Stomach (tissue), 9 donors: ENCODE data around the gene CTAGE1. TPM values are rescaled to one million over a fixed set of nuclear protein-coding genes. Genes with fewer than 3 reads are reported as not detected.

Source experiments
- DNase-seq, 2 donors: peaks; one replicate each; pipeline versions ENCODE4 v3.0.0 to v3.0.0-alpha.2; 2013 to 2019
- H3K27ac ChIP-seq, 5 donors: fragments of 200-600 bp in 4 of 5; sonication (generic) in 4 of 5; one replicate each; pipeline ENCODE4 v1.5.1; 2013 to 2019; ENCODE audit warnings: mild to moderate bottlenecking in 1 of 5, moderate library complexity in 1 of 5
- H3K27me3 ChIP-seq, 3 donors: fragments of 200-600 bp; sonication (generic); one replicate each; pipeline ENCODE4 v1.5.1; 2017 to 2019; ENCODE audit warnings: mixed run types in 1 of 3
- H3K36me3 ChIP-seq, 4 donors: fragments of 200-600 bp; sonication (generic); 1 replicate in 3 of 4; 2 replicates in 1 of 4; pipeline ENCODE4 v1.5.1; 2016 to 2019
- H3K4me1 ChIP-seq, 4 donors: fragments of 200-600 bp; sonication (generic); one replicate each; pipeline ENCODE4 v1.5.1; 2016 to 2019
- H3K4me3 ChIP-seq, 4 donors: fragments of 200-600 bp; sonication (generic) in 3 of 4; one replicate each; pipeline ENCODE4 v1.5.1; 2016 to 2019; ENCODE audit warnings: mild to moderate bottlenecking in 1 of 4
- H3K9me3 ChIP-seq, 4 donors: fragments of 200-600 bp; sonication (generic); one replicate each; pipeline ENCODE4 v1.5.1; 2016 to 2019
- CTCF ChIP-seq, 7 experiments: fragments of 450-650 bp in 4 of 7; fragments of 200-600 bp in 3 of 7; sonication (generic) in 3 of 7; IDR thresholded peaks; one replicate each; pipeline ENCODE4 v1.5.1; 2016 to 2019; ENCODE audit warnings: antibody characterized with exemption in 7 of 7, control low read depth in 2 of 7, mild to moderate bottlenecking in 1 of 7
- EP300 ChIP-seq: sonication (generic); formaldehyde crosslinking; IDR thresholded peaks from one replicate; pipeline ENCODE4 v1.6.1; 2017; ENCODE audit warnings: antibody characterized with exemption
- POLR2A ChIP-seq, 4 donors: fragments of 450-650 bp; IDR thresholded peaks; one replicate each; pipeline ENCODE4 v1.6.1; 2016; ENCODE audit warnings: antibody characterized with exemption in 4 of 4, control low read depth in 2 of 4, mild to moderate bottlenecking in 1 of 4, moderate library complexity in 1 of 4
- POLR2AphosphoS5 ChIP-seq, 3 donors: sonication (generic); formaldehyde crosslinking; IDR thresholded peaks; one replicate each; pipeline ENCODE4 v1.6.1; 2016; ENCODE audit warnings: antibody characterized with exemption in 3 of 3
- WGBS, 5 donors: extraction: QIAGEN DNeasy Blood & Tissue Kit in 3 of 5; methylation state at CpG; one replicate each; pipeline versions ENCODE4 v1.1.5 to v1.1.7; 2013 to 2018; 5-methylcytosine and 5-hydroxymethylcytosine counted together
- intact Hi-C: fragments of 100-400 bp; cut with DNase I; formaldehyde crosslinking; loops from one replicate; pipeline ENCODE4 v1.15.1; 2023; ENCODE audit warnings: low total_unique reads
- polyA plus RNA-seq, 3 donors: library from polyadenylated mRNA; stranded (reverse); fragments of 200-250 nt; gene quantifications; one replicate each; pipeline ENCODE4 v1.2.3, GENCODE V29; 2013
- total RNA-seq, 5 donors: library from RNA; depleted of rRNA; stranded (reverse); fragments of >200 nt; gene quantifications; one replicate each; pipeline versions ENCODE4 v1.1.0 to v1.2.3, GENCODE V29; 2014 to 2016
- donor health status: healthy with polysubstance abuse.
- donor health status: Bipolar disorder and iron deficiency.
- donor health status: healthy.

CTAGE1 gene
- total and polyA plus RNA-seq, 8 donors: not detected

GRCh38 chr18:22412176-22412911 lies 5.4 kb downstream of the CTAGE1 start:
- Histone ChIP-seq H3K4me3 (no peak overlapping the region), H3K9me3 (no peaks in the 10 kb centered on the region), H3K27me3 (no peaks in the 10 kb centered on the region), H3K27ac (no peak overlapping the region), H3K36me3 (no peaks in the 10 kb centered on the region), H3K4me1 (no peaks in the 10 kb centered on the region)
- intact Hi-C loops: no loop called here
- no peak for DNase-seq
- 63 to 76% (median 71%) methylated on average over 4 of the region's 4 CpGs for WGBS, 5 donors
- TF ChIP-seq EP300: no peak
- no peak for TF ChIP-seq CTCF (IDR thresholded peaks at IDR 0.05)
- no peak for TF ChIP-seq POLR2AphosphoS5 (IDR thresholded peaks at IDR 0.05)
- no peak for TF ChIP-seq POLR2A (IDR thresholded peaks at IDR 0.05)

GRCh38 chr18:22411446-22411845 lies 6.3 kb downstream of the CTAGE1 start:
- WGBS, 5 donors: 73 to 84% (median 75%) methylated on average over 5 of the region's 5 CpGs
- peaks cover 0 to under 1% (median 0%) of the 10 kb centered on the region in 4 donors for H3K9me3 ChIP-seq
- H3K27ac ChIP-seq: no peak overlapping the region
- TF ChIP-seq POLR2A (IDR thresholded peaks at IDR 0.05) (no peak), CTCF (IDR thresholded peaks at IDR 0.05) (no peak), POLR2AphosphoS5 (IDR thresholded peaks at IDR 0.05) (no peak), EP300 (no peak)
- no peaks in the 10 kb centered on the region for H3K27me3 ChIP-seq
- no peak overlapping the region for H3K4me3 ChIP-seq
- DNase-seq: peak in 1 of 2 donors; percentile 60
- no peaks in the 10 kb centered on the region for H3K4me1 ChIP-seq
- intact Hi-C loops: no loop called here
- H3K36me3 ChIP-seq: no peaks in the 10 kb centered on the region

GRCh38 chr18:22410126-22410525 lies 7.6 kb downstream of the CTAGE1 start:
- intact Hi-C loops: no loop called here
- TF ChIP-seq POLR2A (IDR thresholded peaks at IDR 0.05) (no peak), EP300 (no peak), CTCF (IDR thresholded peaks at IDR 0.05) (no peak), POLR2AphosphoS5 (IDR thresholded peaks at IDR 0.05) (no peak)
- H3K27ac ChIP-seq: no peak overlapping the region
- peaks cover 0 to 14% (median 8%) of the 10 kb centered on the region in 4 donors for H3K9me3 ChIP-seq
- no peaks in the 10 kb centered on the region for H3K4me1 ChIP-seq
- H3K27me3 ChIP-seq: no peaks in the 10 kb centered on the region
- no peaks in the 10 kb centered on the region for H3K36me3 ChIP-seq
- WGBS, 5 donors: 94 to 98% (median 96%) methylated on average over 3 of the region's 3 CpGs
- DNase-seq: no peak
- H3K4me3 ChIP-seq: no peak overlapping the region

- Histone ChIP-seq H3K27ac (no peak overlapping the region), H3K9me3 (peaks cover 0 to 20% (median 13%) of the 10 kb centered on the region in 4 donors), H3K4me1 (no peaks in the 10 kb centered on the region), H3K4me3 (no peak overlapping the region), H3K36me3 (no peaks in the 10 kb centered on the region), H3K27me3 (no peaks in the 10 kb centered on the region)
- DNase-seq: no peak
- intact Hi-C loops: no loop called here
- no peak for TF ChIP-seq POLR2A (IDR thresholded peaks at IDR 0.05)
- TF ChIP-seq EP300: no peak
- TF ChIP-seq POLR2AphosphoS5 (IDR thresholded peaks at IDR 0.05): no peak
- no peak for TF ChIP-seq CTCF (IDR thresholded peaks at IDR 0.05)
- 64 to 80% (median 75%) methylated on average over 1 of the region's 1 CpG for WGBS, 5 donors
Observed at GRCh38 chr18:22409445-22409844, 8.3 kb downstream of the CTAGE1 start.
